HepG2 (cell line): ENCODE data around the gene THY1. TPM values are rescaled to one million over a fixed set of nuclear protein-coding genes. Genes with fewer than 3 reads are reported as not detected.

ENCODE experiments used
- GATAD2A ChIP-seq: IDR thresholded peaks from 2 replicates; pipeline ENCODE4 v1.6.1; 2016
- GMEB1 ChIP-seq: sonication (generic); formaldehyde crosslinking; IDR thresholded peaks from 2 replicates; pipeline ENCODE4 v1.5.1; 2020; ENCODE audit warnings: missing genetic modification reagents, mild to moderate bottlenecking, borderline replicate concordance
- HNF1B ChIP-seq: sonication (generic); formaldehyde crosslinking; IDR thresholded peaks from 2 replicates; pipeline ENCODE4 v1.5.1; 2020; ENCODE audit warnings: mild to moderate bottlenecking, moderate library complexity, missing genetic modification reagents
- MAFK ChIP-seq, 2 experiments: IDR thresholded peaks in 1 of 2; conservative IDR thresholded peaks in 1 of 2; 2 replicates each; pipeline ENCODE4 v1.6.1; 2011; ENCODE audit warnings: improper control_type of control experiment in 2 of 2, low read length in 2 of 2
- RFX3 ChIP-seq: IDR thresholded peaks from 2 replicates; pipeline ENCODE4 v1.6.1; 2016; ENCODE audit warnings: missing biosample characterization, missing genetic modification reagents
- SOX6 ChIP-seq, 2 experiments: fragments of 450-650 bp in 1 of 2; sonication (generic) in 1 of 2; formaldehyde crosslinking in 1 of 2; IDR thresholded peaks; 2 replicates each; pipeline versions ENCODE4 v1.4.0 to v1.6.1; 2017 to 2020; ENCODE audit warnings: antibody characterized with exemption in 1 of 2, mild to moderate bottlenecking in 1 of 2, missing genetic modification reagents in 1 of 2
- SP1 ChIP-seq, 2 experiments: fragments of 450-650 bp in 1 of 2; sonication (generic) in 1 of 2; formaldehyde crosslinking in 1 of 2; IDR thresholded peaks; 2 replicates each; pipeline versions ENCODE4 v1.4.0 to v1.6.1; 2016 to 2020; ENCODE audit warnings: missing genetic modification reagents in 1 of 2
- TP53 ChIP-seq: sonication (generic); formaldehyde crosslinking; conservative IDR thresholded peaks from 2 replicates; pipeline ENCODE4 v1.4.0; 2020; ENCODE audit warnings: missing genetic modification reagents
- ZNF124 ChIP-seq: sonication (generic); formaldehyde crosslinking; IDR thresholded peaks from 2 replicates; pipeline ENCODE4 v1.4.0; 2020; ENCODE audit warnings: missing genetic modification reagents
- ZNF280B ChIP-seq: sonication (generic); formaldehyde crosslinking; IDR thresholded peaks from 2 replicates; pipeline ENCODE4 v1.5.0; 2020; ENCODE audit warnings: missing genetic modification reagents, mild to moderate bottlenecking, borderline replicate concordance
- ZNF292 ChIP-seq: sonication (generic); formaldehyde crosslinking; IDR thresholded peaks from 2 replicates; pipeline ENCODE4 v1.8.1; 2022; ENCODE audit warnings: mild to moderate bottlenecking, low read depth, missing genetic modification reagents, borderline replicate concordance
- ZNF503 ChIP-seq: sonication (generic); formaldehyde crosslinking; IDR thresholded peaks from 2 replicates; pipeline ENCODE4 v1.4.0; 2020; ENCODE audit warnings: missing genetic modification reagents
- ZNF580 ChIP-seq: IDR thresholded peaks from 2 replicates; pipeline ENCODE4 v1.6.1; 2016; ENCODE audit warnings: low read depth, borderline replicate concordance
- ZNF724P ChIP-seq: sonication (generic); formaldehyde crosslinking; IDR thresholded peaks from 2 replicates; pipeline ENCODE4 v1.8.0; 2022; ENCODE audit warnings: missing genetic modification reagents, borderline replicate concordance
- ZNF766 ChIP-seq: sonication (generic); formaldehyde crosslinking; IDR thresholded peaks from 2 replicates; pipeline ENCODE4 v1.5.0; 2020; ENCODE audit warnings: missing genetic modification reagents, borderline replicate concordance
- ZNF768 ChIP-seq: sonication (generic); formaldehyde crosslinking; IDR thresholded peaks from 2 replicates; pipeline ENCODE4 v1.4.0; 2020; ENCODE audit warnings: missing genetic modification reagents
- ZSCAN9 ChIP-seq: IDR thresholded peaks from 2 replicates; pipeline ENCODE4 v1.6.1; 2016; ENCODE audit warnings: borderline replicate concordance
- polyA plus RNA-seq, 8 experiments: library from polyadenylated mRNA; depleted of rRNA in 3 of 8; stranded (reverse) in 7 of 8; unstranded in 1 of 8; fragments of >200 nt; fragmentation: Illumina TruSeq in 4 of 8; extraction: Trizol in 4 of 8; gene quantifications; 2 replicates each; pipeline versions ENCODE4 v1.2.1 to v1.2.3, GENCODE V29; 2011 to 2016; ENCODE audit warnings: low read depth in 4 of 8, missing spikeins in 1 of 8, mixed read lengths in 1 of 8; ENCODE audit not compliant: insufficient read depth in 1 of 8
- total RNA-seq, 5 experiments: library from RNA; depleted of rRNA; stranded (reverse); fragments of >200 nt; fragmentation: Illumina TruSeq; extraction: Trizol; gene quantifications; 2 replicates each; pipeline ENCODE4 v1.2.3, GENCODE V29; 2016; ENCODE audit warnings: low read depth in 1 of 5

THY1 gene
- total and polyA plus RNA-seq, 2 of the 13 experiments (the other 11 are each of a cell fraction or from before 2014, with no cell fraction given): not detected

GRCh38 chr11:119368121-119369034 lies 54.6 kb downstream of the THY1 start (continued):
- TF ChIP-seq GMEB1 (CRISPR knock-in tag): peak; percentile 13; the same call in 1 of the 2 replicates
- peak; percentile 42; the same call in 1 of the 2 replicates for TF ChIP-seq ZNF124
- TF ChIP-seq ZNF724P: no peak
- TF ChIP-seq TP53 (CRISPR knock-in tag): no peak
- TF ChIP-seq ZSCAN9 (CRISPR knock-in tag): peak; percentile 58; the same call in 1 of the 2 replicates
- no peak for TF ChIP-seq SP1 (IDR thresholded peaks at IDR 0.05)
- no peak for TF ChIP-seq SP1 (CRISPR knock-in tag; IDR thresholded peaks at IDR 0.05)
- TF ChIP-seq RFX3 (CRISPR knock-in tag): no peak
- peak; percentile 88 to 94 for TF ChIP-seq MAFK (conservative IDR thresholded peaks at IDR 0.05 in 1 of 2, IDR thresholded peaks at IDR 0.05 in 1 of 2; ENCODE audit: low read length in 2 of 2)
- 0 out of 2 replicates have a peak, but pooled peaks have one; percentile 30 for TF ChIP-seq ZNF292 (CRISPR knock-in tag)
- TF ChIP-seq GATAD2A (CRISPR knock-in tag): peak; percentile 96
- TF ChIP-seq ZNF766 (CRISPR knock-in tag): no peak
- TF ChIP-seq ZNF768 (CRISPR knock-in tag): no peak
- TF ChIP-seq HNF1B (CRISPR knock-in tag): peak; percentile 63; the same call in 1 of the 2 replicates
- no peak for TF ChIP-seq SOX6 (IDR thresholded peaks at IDR 0.05)
- peak; percentile 73; the same call in 1 of the 2 replicates for TF ChIP-seq SOX6 (CRISPR knock-in tag; IDR thresholded peaks at IDR 0.05)
- TF ChIP-seq ZNF580 (CRISPR knock-in tag): peak; percentile 76; the same call in 1 of the 2 replicates
- TF ChIP-seq ZNF503: peak; percentile 68; the same call in 1 of the 2 replicates
- TF ChIP-seq ZNF280B (CRISPR knock-in tag): no peak
